C4-2B (cell line): ENCODE results near the gene TLE7.
A peak's percentile ranks its signal among the peaks of the same experiment; 100 is the strongest.

ENCODE experiments used
- H3K27ac ChIP-seq: fragments of 450-650 bp; 2 replicates; pipeline ENCODE4 v1.5.1; 2017
- CTCF ChIP-seq: fragments of 450-650 bp; conservative IDR thresholded peaks from 2 replicates; pipeline ENCODE4 v1.5.1; 2017; ENCODE audit warnings: mild to moderate bottlenecking
- ZFX ChIP-seq: fragments of 450-650 bp; IDR thresholded peaks from 2 replicates; pipeline ENCODE4 v1.6.1; 2017

Gene TLE7

GRCh38 chr16:71426880-71427615 lies 14.8 kb downstream of the TLE7 start:
- H3K27ac ChIP-seq, result no peak overlapping the region
- TF ChIP-seq CTCF (no peak), ZFX (no peak)

GRCh38 chr16:71426069-71426879 lies 15.6 kb downstream of the TLE7 start:
- H3K27ac ChIP-seq, result no peak overlapping the region
- TF ChIP-seq ZFX (no peak), CTCF (no peak)

- H3K27ac ChIP-seq, result no peak overlapping the region
- TF ChIP-seq ZFX, result no peak
- TF ChIP-seq CTCF, result no peak
Measured at GRCh38 chr16:71425746-71426068, 16.1 kb downstream of the TLE7 start.

- TF ChIP-seq ZFX (no peak), CTCF (no peak)
- H3K27ac ChIP-seq, result no peak overlapping the region
Measured at GRCh38 chr16:71424626-71425025, 17.2 kb downstream of the TLE7 start.

GRCh38 chr16:71423865-71424264 lies 18.0 kb downstream of the TLE7 start:
- no peak overlapping the region for H3K27ac ChIP-seq
- TF ChIP-seq CTCF, result no peak
- TF ChIP-seq ZFX, result no peak

- TF ChIP-seq CTCF (no peak), ZFX (no peak)
Measured at GRCh38 chr16:71423016-71423415, 18.8 kb downstream of the TLE7 start.

GRCh38 chr16:71421911-71422310 lies 19.9 kb downstream of the TLE7 start:
- no peak overlapping the region for H3K27ac ChIP-seq

More at GRCh38 chr16:71423016-71423415, 18.8 kb downstream of the TLE7 start:
- H3K27ac ChIP-seq, result no peak overlapping the region

More at GRCh38 chr16:71421911-71422310, 19.9 kb downstream of the TLE7 start:
- TF ChIP-seq ZFX (no peak), CTCF (peak; percentile 69)
